Adrenal gland (tissue), 12 donors: ENCODE results near the gene SCN2B. TPM values are rescaled to one million over a fixed set of nuclear protein-coding genes. Genes with fewer than 3 reads are reported as not detected.
A peak's percentile ranks its signal among the peaks of the same experiment; 100 is the strongest.

Experiments
- DNase-seq, 7 donors: peaks; one replicate each; pipeline ENCODE4 v3.0.0-alpha.2; 2019 to 2020
- H3K27ac ChIP-seq, 5 donors: fragments of 200-600 bp; sonication (generic) in 4 of 5; 1 replicate in 3 of 5; 2 replicates in 2 of 5; pipeline versions ENCODE4 v1.5.1 to v1.8.0; 2016 to 2020; ENCODE audit warnings: mild to moderate bottlenecking in 1 of 5
- H3K27me3 ChIP-seq: fragments of 200-600 bp; 2 replicates; pipeline ENCODE4 v1.8.0; 2021
- H3K36me3 ChIP-seq, 2 donors: fragments of 200-600 bp; replicated peaks in 1 of 2; 1 replicate in 1 of 2; 2 replicates in 1 of 2; pipeline versions ENCODE4 v1.5.1 to v1.8.0; 2018 to 2022
- H3K4me1 ChIP-seq, 2 donors: fragments of 200-600 bp; replicated peaks in 1 of 2; 1 replicate in 1 of 2; 2 replicates in 1 of 2; pipeline versions ENCODE4 v1.5.1 to v1.8.0; 2018 to 2021
- H3K4me3 ChIP-seq, 4 donors: fragments of 200-600 bp; sonication (generic) in 3 of 4; one replicate each; pipeline ENCODE4 v1.5.1; 2016 to 2018
- H3K9me3 ChIP-seq, 3 donors: fragments of 200-600 bp; sonication (generic) in 1 of 3; replicated peaks in 1 of 3; 1 replicate in 2 of 3; 2 replicates in 1 of 3; pipeline versions ENCODE4 v1.5.1 to v1.8.0; 2016 to 2021
- POLR2A ChIP-seq, 2 donors: fragments of 450-650 bp; IDR thresholded peaks; one replicate each; pipeline ENCODE4 v1.6.1; 2017; ENCODE audit warnings: antibody characterized with exemption in 2 of 2, mild to moderate bottlenecking in 2 of 2, moderate library complexity in 1 of 2
- WGBS, 4 donors: extraction: QIAGEN DNeasy Blood & Tissue Kit in 2 of 4; methylation state at CpG; one replicate each; pipeline versions ENCODE4 v1.1.5 to v1.1.7; 2013 to 2017; 5-methylcytosine and 5-hydroxymethylcytosine counted together
- intact Hi-C, 2 donors: fragments of 100-400 bp; cut with DNase I; formaldehyde crosslinking; loops; one replicate each; pipeline versions ENCODE4 v1.14.1 to v1.15.0; 2022 to 2023
- polyA plus RNA-seq, 3 donors: library from polyadenylated mRNA; stranded (reverse); fragments of 200-250 nt in 2 of 3; fragments of 350-450 nt in 1 of 3; fragmentation: Illumina TruSeq in 1 of 3; extraction: RNeasy Lipid Tissue Mini Kit (QIAGEN cat#74804) in 1 of 3; gene quantifications; one replicate each; pipeline ENCODE4 v1.2.3, GENCODE V29; 2013 to 2014
- total RNA-seq, 9 donors: library from RNA; depleted of rRNA in 4 of 9; stranded (reverse); fragments of >200 nt in 4 of 9; fragments of 120-200 nt in 1 of 9; fragmentation: NEBNext Ultra II Directional in 1 of 9; extraction: Animal tissue kit (Norgen Biotek cat#: 25700) in 1 of 9; gene quantifications; one replicate each; pipeline versions ENCODE4 v1.1.0 to v1.2.4, GENCODE V29; 2013 to 2023
- TF ChIP-seq, protein P1 (sequence below), 6 experiments: fragments of 450-650 bp in 4 of 6; fragments of 200-600 bp in 2 of 6; sonication (generic) in 1 of 6; IDR thresholded peaks; 1 replicate in 5 of 6; 2 replicates in 1 of 6; pipeline versions ENCODE4 v1.5.1 to v1.8.0; 2016 to 2021; ENCODE audit warnings: antibody characterized with exemption in 6 of 6, mild to moderate bottlenecking in 2 of 6, moderate library complexity in 1 of 6
- donor health status: healthy with polysubstance abuse.
- donor health status: Bipolar disorder and iron deficiency.
- donor health status: DM: yes; HTN: yes; CAD: no.
- donor health status: DM: no; HTN: no; CAD: no.
- donor health status: DM: no; HTN: no; CAD: no.
- donor health status: DM: yes; HTN: yes; CAD: no.

The SCN2B gene
- total and polyA plus RNA-seq, 12 donors = 0.09 to 0.96 (median 0.38) TPM

GRCh38 chr11:118145285-118146227 lies 30.9 kb downstream of the SCN2B start:
- DNase-seq = peak; percentile 68 to 91 (median 82)
- 2 to 9% (median 3%) methylated on average over 28 to 78 of the region's 78 CpGs for WGBS, 4 donors
- peaks cover 21% of the 10 kb centered on the region for H3K27me3 ChIP-seq

GRCh38 chr11:118144301-118145268 lies 31.9 kb downstream of the SCN2B start:
- Histone ChIP-seq H3K36me3 (no peaks in the 10 kb centered on the region), H3K27me3 (peaks cover 21% of the 10 kb centered on the region), H3K4me1 (no peaks in the 10 kb centered on the region), H3K27ac (no peak overlapping the region), H3K4me3 (no peak overlapping the region), H3K9me3 (no peaks in the 10 kb centered on the region)
- 40 to 50% (median 47%) methylated on average over 15 to 20 of the region's 20 CpGs for WGBS, 4 donors
- TF ChIP-seq POLR2A (IDR thresholded peaks at IDR 0.05) = no peak
- TF ChIP-seq, protein P1, sequence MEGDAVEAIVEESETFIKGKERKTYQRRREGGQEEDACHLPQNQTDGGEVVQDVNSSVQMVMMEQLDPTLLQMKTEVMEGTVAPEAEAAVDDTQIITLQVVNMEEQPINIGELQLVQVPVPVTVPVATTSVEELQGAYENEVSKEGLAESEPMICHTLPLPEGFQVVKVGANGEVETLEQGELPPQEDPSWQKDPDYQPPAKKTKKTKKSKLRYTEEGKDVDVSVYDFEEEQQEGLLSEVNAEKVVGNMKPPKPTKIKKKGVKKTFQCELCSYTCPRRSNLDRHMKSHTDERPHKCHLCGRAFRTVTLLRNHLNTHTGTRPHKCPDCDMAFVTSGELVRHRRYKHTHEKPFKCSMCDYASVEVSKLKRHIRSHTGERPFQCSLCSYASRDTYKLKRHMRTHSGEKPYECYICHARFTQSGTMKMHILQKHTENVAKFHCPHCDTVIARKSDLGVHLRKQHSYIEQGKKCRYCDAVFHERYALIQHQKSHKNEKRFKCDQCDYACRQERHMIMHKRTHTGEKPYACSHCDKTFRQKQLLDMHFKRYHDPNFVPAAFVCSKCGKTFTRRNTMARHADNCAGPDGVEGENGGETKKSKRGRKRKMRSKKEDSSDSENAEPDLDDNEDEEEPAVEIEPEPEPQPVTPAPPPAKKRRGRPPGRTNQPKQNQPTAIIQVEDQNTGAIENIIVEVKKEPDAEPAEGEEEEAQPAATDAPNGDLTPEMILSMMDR (IDR thresholded peaks at IDR 0.05) = no peak
- no peak for DNase-seq
- intact Hi-C loops = loop anchor here in 1 of 2 donors (2.0 to 5.0 kb wide), 2 partner anchors 24 to 208 kb away; no protein-coding TSS in a partner anchor

More at GRCh38 chr11:118145285-118146227, 30.9 kb downstream of the SCN2B start:
- Histone ChIP-seq H3K9me3 (no peaks in the 10 kb centered on the region), H3K36me3 (no peaks in the 10 kb centered on the region), H3K4me3 (peak overlapping the region in 3 of 4 donors; percentile 13 to 48 (median 35)), H3K27ac (no peak overlapping the region), H3K4me1 (no peaks in the 10 kb centered on the region)
- no peak for TF ChIP-seq POLR2A (IDR thresholded peaks at IDR 0.05)
- TF ChIP-seq, protein P1 (IDR thresholded peaks at IDR 0.05) = peak; percentile 87 to 95 (median 92)
- intact Hi-C loops = loop anchor here (2.0 to 5.0 kb wide), 2 partner anchors 23 to 207 kb away; no protein-coding TSS in a partner anchor

GRCh38 chr11:118143661-118144185 lies 32.7 kb downstream of the SCN2B start:
- Histone ChIP-seq H3K27ac (no peak overlapping the region), H3K27me3 (peaks cover 21% of the 10 kb centered on the region), H3K9me3 (no peaks in the 10 kb centered on the region), H3K36me3 (no peaks in the 10 kb centered on the region), H3K4me1 (no peaks in the 10 kb centered on the region), H3K4me3 (no peak overlapping the region)
- WGBS, 4 donors = 45 to 72% (median 65%) methylated on average over 10 to 12 of the region's 12 CpGs
- intact Hi-C loops = loop anchor here in 1 of 2 donors (2.0 kb wide), 1 partner anchor 25 kb away; no protein-coding TSS in a partner anchor
- TF ChIP-seq, protein P1 (IDR thresholded peaks at IDR 0.05) = no peak
- no peak for TF ChIP-seq POLR2A (IDR thresholded peaks at IDR 0.05)
- DNase-seq = no peak
